ENCODE measurements around the gene FGF6.

FGF6 gene

GRCh38 chr12:4435537-4435936 lies 10.1 kb downstream of the FGF6 start:
- Histone ChIP-seq H3K4me1 (ENCODE audit: insufficient read depth, low read length, poor library complexity, severe bottlenecking) (peaks cover 7% of the 10 kb centered on the region), H3K4me2 (ENCODE audit: low read depth, low read length, poor library complexity, severe bottlenecking) (no peak overlapping the region), H4K20me1 (ENCODE audit: insufficient read depth, low read length, poor library complexity, severe bottlenecking) (no peaks in the 10 kb centered on the region), H3K4me3 (ENCODE audit: low read length, poor library complexity, severe bottlenecking) (no peak overlapping the region), H3F3A (ENCODE audit: low read depth) (no peaks in the 10 kb centered on the region), H3K9me3 (ENCODE audit: insufficient read depth, low read depth, low read length) (no peaks in the 10 kb centered on the region), H2AFZ (ENCODE audit: low read length) (no peak overlapping the region), H3K36me3 (ENCODE audit: insufficient read depth, low read length) (no peaks in the 10 kb centered on the region), H3K79me2 (ENCODE audit: insufficient read depth, low read length) (no peaks in the 10 kb centered on the region), H3K27me3 (ENCODE audit: insufficient read depth, low read length, poor library complexity, severe bottlenecking) (no peaks in the 10 kb centered on the region), H3K9ac (ENCODE audit: low read depth, low read length, poor library complexity, severe bottlenecking) (no peak overlapping the region), H3K9me2 (replicated peaks; ENCODE audit: low read depth, low read length) (no peaks in the 10 kb centered on the region)
- TF ChIP-seq CTCF (conservative IDR thresholded peaks at IDR 0.05; ENCODE audit: low read length), result no peak
- no peak for TF ChIP-seq EZH2phosphoT487 (IDR thresholded peaks at IDR 0.05; ENCODE audit: borderline replicate concordance)

- H3K27me3 ChIP-seq (ENCODE audit: insufficient read depth, low read length, poor library complexity, severe bottlenecking), result no peaks in the 10 kb centered on the region
- no peak overlapping the region for H2AFZ ChIP-seq (ENCODE audit: low read length)
- no peaks in the 10 kb centered on the region for H3K9me3 ChIP-seq (ENCODE audit: insufficient read depth, low read depth, low read length)
- TF ChIP-seq CTCF (conservative IDR thresholded peaks at IDR 0.05; ENCODE audit: low read length) (no peak), EZH2phosphoT487 (IDR thresholded peaks at IDR 0.05; ENCODE audit: borderline replicate concordance) (no peak)
- H3K79me2 ChIP-seq (ENCODE audit: insufficient read depth, low read length), result no peaks in the 10 kb centered on the region
- H3K9ac ChIP-seq (ENCODE audit: low read depth, low read length, poor library complexity, severe bottlenecking), result no peak overlapping the region
- no peak overlapping the region for H3K4me3 ChIP-seq (ENCODE audit: low read length, poor library complexity, severe bottlenecking)
- no peaks in the 10 kb centered on the region for H3K9me2 ChIP-seq (replicated peaks; ENCODE audit: low read depth, low read length)
- H3F3A ChIP-seq (ENCODE audit: low read depth), result no peaks in the 10 kb centered on the region
- no peak overlapping the region for H3K4me2 ChIP-seq (ENCODE audit: low read depth, low read length, poor library complexity, severe bottlenecking)
- H3K36me3 ChIP-seq (ENCODE audit: insufficient read depth, low read length), result no peaks in the 10 kb centered on the region
- peaks cover 7% of the 10 kb centered on the region for H3K4me1 ChIP-seq (ENCODE audit: insufficient read depth, low read length, poor library complexity, severe bottlenecking)
- H4K20me1 ChIP-seq (ENCODE audit: insufficient read depth, low read length, poor library complexity, severe bottlenecking), result no peaks in the 10 kb centered on the region
Observed at GRCh38 chr12:4434706-4435425, 10.7 kb downstream of the FGF6 start.

GRCh38 chr12:4434301-4434700 lies 11.3 kb downstream of the FGF6 start:
- H3K9me3 ChIP-seq (ENCODE audit: insufficient read depth, low read depth, low read length), result no peaks in the 10 kb centered on the region
- H3K27me3 ChIP-seq (ENCODE audit: insufficient read depth, low read length, poor library complexity, severe bottlenecking), result no peaks in the 10 kb centered on the region
- no peak overlapping the region for H3K9ac ChIP-seq (ENCODE audit: low read depth, low read length, poor library complexity, severe bottlenecking)
- no peak overlapping the region for H3K4me2 ChIP-seq (ENCODE audit: low read depth, low read length, poor library complexity, severe bottlenecking)
- no peaks in the 10 kb centered on the region for H3K36me3 ChIP-seq (ENCODE audit: insufficient read depth, low read length)
- no peaks in the 10 kb centered on the region for H4K20me1 ChIP-seq (ENCODE audit: insufficient read depth, low read length, poor library complexity, severe bottlenecking)
- H3F3A ChIP-seq (ENCODE audit: low read depth), result no peaks in the 10 kb centered on the region
- no peak overlapping the region for H3K4me3 ChIP-seq (ENCODE audit: low read length, poor library complexity, severe bottlenecking)
- no peaks in the 10 kb centered on the region for H3K79me2 ChIP-seq (ENCODE audit: insufficient read depth, low read length)
- H3K4me1 ChIP-seq (ENCODE audit: insufficient read depth, low read length, poor library complexity, severe bottlenecking), result peaks cover 3% of the 10 kb centered on the region
- no peak overlapping the region for H2AFZ ChIP-seq (ENCODE audit: low read length)
- no peaks in the 10 kb centered on the region for H3K9me2 ChIP-seq (replicated peaks; ENCODE audit: low read depth, low read length)
- no peak for TF ChIP-seq EZH2phosphoT487 (IDR thresholded peaks at IDR 0.05; ENCODE audit: borderline replicate concordance)
- no peak for TF ChIP-seq CTCF (conservative IDR thresholded peaks at IDR 0.05; ENCODE audit: low read length)
